MCF 10A (cell line): ENCODE measurements around the gene ZNF655. TPM values are rescaled to one million over a fixed set of nuclear protein-coding genes. Genes with fewer than 3 reads are reported as not detected.

Source experiments
- BruUV-seq: library from RNA; stranded (reverse); fragments of 400-500 nt; replicated peaks from 2 replicates; lab custom pipeline; 2021; lab: Mats Ljungman, UMichigan
- CTCF ChIA-PET: fragments of 300-600 bp; sonication (Branson Sonifier 250); formaldehyde crosslinking; extraction: SDS; loops from one replicate; lab custom pipeline; 2021; ENCODE audit warnings: antibody characterized with exemption, inconsistent platforms; lab: Yijun Ruan, JAX
- POLR2A ChIA-PET: fragments of 300-600, 350-650 bp; sonication (Branson Sonifier 250); formaldehyde crosslinking; extraction: SDS; loops from one replicate; lab custom pipeline; 2020; ENCODE audit warnings: antibody characterized with exemption, inconsistent platforms; lab: Yijun Ruan, JAX
- DNase-seq: peaks from one replicate; pipeline ENCODE4 v3.0.0-alpha.2; 2018; ENCODE audit not compliant: unreplicated experiment
- H3K27ac Mint-ChIP-seq: one replicate; pipeline ENCODE4 v1.8.0; 2022; ENCODE audit warnings: mild to moderate bottlenecking, low read depth, mixed read lengths; ENCODE audit not compliant: unreplicated experiment
- H3K27me3 Mint-ChIP-seq: one replicate; pipeline ENCODE4 v1.8.0; 2022; ENCODE audit warnings: mixed read lengths; ENCODE audit not compliant: insufficient read depth, unreplicated experiment
- H3K36me3 Mint-ChIP-seq: one replicate; pipeline ENCODE4 v1.8.0; 2022; ENCODE audit warnings: mild to moderate bottlenecking, moderate library complexity, mixed read lengths; ENCODE audit not compliant: insufficient read depth, unreplicated experiment
- H3K4me1 Mint-ChIP-seq: one replicate; pipeline ENCODE4 v1.8.0; 2022; ENCODE audit warnings: mixed read lengths; ENCODE audit not compliant: insufficient read depth, unreplicated experiment
- H3K4me3 Mint-ChIP-seq: one replicate; pipeline ENCODE4 v1.8.0; 2022; ENCODE audit warnings: mild to moderate bottlenecking, moderate library complexity, mixed read lengths; ENCODE audit not compliant: unreplicated experiment
- H3K9me3 Mint-ChIP-seq: one replicate; pipeline ENCODE4 v1.8.0; 2022; ENCODE audit warnings: mixed read lengths; ENCODE audit not compliant: unreplicated experiment
- CTCF ChIP-seq: fragments of 200-600 bp; IDR thresholded peaks from one replicate; pipeline ENCODE4 v1.8.0; 2022; ENCODE audit warnings: antibody characterized with exemption, mild to moderate bottlenecking; ENCODE audit not compliant: unreplicated experiment
- intact Hi-C: fragments of 100-400 bp; cut with micrococcal nuclease; formaldehyde crosslinking; loops from 2 replicates; pipeline ENCODE4 v1.14.1; 2022
- total RNA-seq: library from RNA; stranded (reverse); gene quantifications from 2 replicates; pipeline ENCODE4 v1.2.3, GENCODE V29; 2022

The ZNF655 gene
- total RNA-seq, 1 experiment from 2014 or later, result 89.9 TPM

GRCh38 chr7:99588868-99589267 is 30.4 kb downstream of the ZNF655 start:
- Mint-ChIP-seq H3K27me3 (no peaks in the 10 kb centered on the region), H3K27ac (no peak overlapping the region), H3K4me3 (no peak overlapping the region), H3K36me3 (no peaks in the 10 kb centered on the region), H3K9me3 (no peaks in the 10 kb centered on the region), H3K4me1 (no peaks in the 10 kb centered on the region)
- DNase-seq, result no peak
- intact Hi-C loops, result no loop called here
- CTCF ChIA-PET, result no interaction called here
- BruUV-seq, result no TSS peak
- POLR2A ChIA-PET, result no interaction called here
- TF ChIP-seq CTCF, result no peak

- Mint-ChIP-seq H3K27ac (no peak overlapping the region), H3K4me1 (no peaks in the 10 kb centered on the region), H3K27me3 (no peaks in the 10 kb centered on the region), H3K36me3 (no peaks in the 10 kb centered on the region), H3K9me3 (no peaks in the 10 kb centered on the region), H3K4me3 (no peak overlapping the region)
- POLR2A ChIA-PET, result no interaction called here
- no peak for TF ChIP-seq CTCF
- CTCF ChIA-PET, result no interaction called here
- intact Hi-C loops, result no loop called here
- no peak for DNase-seq
- no TSS peak for BruUV-seq
These were observed 36.7 kb downstream of the ZNF655 start for GRCh38 chr7:99594948-99595745.

DNA sequence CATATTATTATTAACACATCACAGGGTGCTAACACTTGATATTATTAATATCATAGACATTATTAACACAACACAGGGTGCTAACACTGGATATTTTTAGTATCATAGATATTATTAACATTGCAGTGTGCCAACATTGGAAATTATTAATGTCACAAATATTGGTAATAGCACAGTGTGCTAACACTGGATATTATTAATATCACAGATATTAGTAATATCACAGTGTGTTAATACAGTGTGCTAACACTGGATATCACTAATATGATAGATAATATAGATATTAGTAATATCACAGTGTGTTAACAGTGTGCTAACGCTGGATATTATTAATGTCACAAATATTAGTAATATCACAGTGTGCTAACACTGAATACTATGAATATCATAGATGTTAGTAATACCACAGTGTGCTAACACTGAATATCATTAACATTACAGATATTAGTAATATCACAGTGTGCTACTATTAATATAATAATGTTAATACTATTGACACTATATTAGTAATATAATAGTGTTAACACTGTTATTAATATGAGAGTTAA is 38.0 kb downstream of the ZNF655 start:
- no peak for DNase-seq
- no peaks in the 10 kb centered on the region for H3K4me1 Mint-ChIP-seq
- ChIA-PET POLR2A (interaction anchor here (1.0 kb wide), 1 partner anchor 15 kb away, joined by 3 read pairs; no protein-coding TSS in a partner anchor), CTCF (no interaction called here)
- H3K27ac Mint-ChIP-seq, result no peak overlapping the region
- TF ChIP-seq CTCF, result no peak
- H3K9me3 Mint-ChIP-seq, result no peaks in the 10 kb centered on the region
- H3K27me3 Mint-ChIP-seq, result no peaks in the 10 kb centered on the region
- no TSS peak for BruUV-seq
- intact Hi-C loops, result no loop called here
- H3K4me3 Mint-ChIP-seq, result no peak overlapping the region
- no peaks in the 10 kb centered on the region for H3K36me3 Mint-ChIP-seq

GRCh38 chr7:99597762-99598501 is 39.5 kb downstream of the ZNF655 start, which contains the start of gene TMEM225B:
Gene TMEM225B (plus strand): TSS chr7:99598267. CDS start chr7:99604389, 6,122 bp downstream.
- DNase-seq, result no peak
- BruUV-seq, result no TSS peak

More at GRCh38 chr7:99597762-99598501, 39.5 kb downstream of the ZNF655 start, which contains the start of gene TMEM225B:
- Mint-ChIP-seq H3K4me3 (no peak within 1 kb of the TSS), H3K27ac (no peak within 1 kb of the TSS), H3K9me3 (no peaks in the 10 kb centered on the region), H3K36me3 (no peaks in the 10 kb centered on the region), H3K27me3 (no peaks in the 10 kb centered on the region), H3K4me1 (no peaks in the 10 kb centered on the region)
- CTCF ChIA-PET, result no interaction called here
- no peak for TF ChIP-seq CTCF
- POLR2A ChIA-PET, result interaction anchor here (1.0 kb wide), 1 partner anchor 26 kb away, joined by 3 read pairs; no protein-coding TSS in a partner anchor
- intact Hi-C loops, result no loop called here
